ENCODE data around the gene COX7A1.
"Not testable (repeated sequence)": the region's sequence is repeated elsewhere in the genome, so short reads cannot be mapped to it uniquely, and the experiment has no call there.

The COX7A1 gene

GRCh38 chr19:36141039-36141927 lies 11.0 kb downstream of the COX7A1 start:
- peak; percentile 95 for DNase-seq (ENCODE audit: low spot score)

- DNase-seq (ENCODE audit: low spot score), result peak; percentile 59
These were observed 11.8 kb downstream of the COX7A1 start for GRCh38 chr19:36140304-36141038.

GRCh38 chr19:36139473-36140303 lies 12.6 kb downstream of the COX7A1 start, which contains the start of gene CAPNS1:
TSS of gene CAPNS1 (plus strand) at chr19:36140066. CDS start at chr19:36141012, 946 bp downstream.
- DNase-seq (ENCODE audit: low spot score), result peak; percentile 96

GRCh38 chr19:36139120-36139472 lies 13.2 kb downstream of the COX7A1 start:
- no peak for DNase-seq (ENCODE audit: low spot score)

GRCh38 chr19:36136964-36137686 lies 15.1 kb downstream of the COX7A1 start:
- peak; percentile 41 for DNase-seq (ENCODE audit: low spot score)

GRCh38 chr19:36134867-36135266 lies 17.4 kb downstream of the COX7A1 start:
- not testable (repeated sequence) for DNase-seq (ENCODE audit: low spot score)

GRCh38 chr19:36131221-36131620 lies 21.0 kb downstream of the COX7A1 start:
- DNase-seq (ENCODE audit: low spot score), result not testable (repeated sequence)

- DNase-seq (ENCODE audit: low spot score), result no peak
These were observed 23.9 kb downstream of the COX7A1 start for GRCh38 chr19:36128392-36128736.

- no peak for DNase-seq (ENCODE audit: low spot score)
These were observed 26.7 kb downstream of the COX7A1 start for GRCh38 chr19:36125557-36125956.

GRCh38 chr19:36121486-36122124 lies 30.6 kb downstream of the COX7A1 start:
- no peak for DNase-seq (ENCODE audit: low spot score)

GRCh38 chr19:36120984-36121358 lies 31.3 kb downstream of the COX7A1 start:
- DNase-seq (ENCODE audit: low spot score), result no peak

- no peak for DNase-seq (ENCODE audit: low spot score)
These were observed 31.9 kb downstream of the COX7A1 start for GRCh38 chr19:36120092-36120983.

- DNase-seq (ENCODE audit: low spot score), result no peak
These were observed 36.0 kb downstream of the COX7A1 start for GRCh38 chr19:36116344-36116637.

- DNase-seq (ENCODE audit: low spot score), result peak; percentile 87
These were observed 36.5 kb downstream of the COX7A1 start, which contains the start of gene TBCB for GRCh38 chr19:36115453-36116343. TSS of gene TBCB (plus strand) at chr19:36115468. CDS start at chr19:36115561, 93 bp downstream.

GRCh38 chr19:36114721-36115452 lies 37.4 kb downstream of the COX7A1 start, which contains the start of gene POLR2I:
TSS of gene POLR2I (minus strand) at chr19:36114875. CDS start at chr19:36114856, 19 bp downstream.
- DNase-seq (ENCODE audit: low spot score), result peak; percentile 100

GRCh38 chr19:36113894-36114720 lies 38.1 kb downstream of the COX7A1 start:
- DNase-seq (ENCODE audit: low spot score), result peak; percentile 7

GRCh38 chr19:36113425-36113824 lies 38.8 kb downstream of the COX7A1 start:
- DNase-seq (ENCODE audit: low spot score), result no peak

Measured in activated CD4-positive, alpha-beta T cell treated with anti-CD3 and anti-CD28 coated beads, Interleukin-2, Interleukin-4, amounts not matched to agents 100 ng/mL and 50 ng/mL, durations not matched to agents 16 hours and 8 hours (primary cell).